Measurements from ENCODE around the gene CBLN3. TPM values are rescaled to one million over a fixed set of nuclear protein-coding genes. Genes with fewer than 3 reads are reported as not detected.
A peak's percentile ranks its signal among the peaks of the same experiment; 100 is the strongest.
"Not testable (repeated sequence)": the region's sequence is repeated elsewhere in the genome, so short reads cannot be mapped to it uniquely, and the experiment has no call there.

The CBLN3 gene
- 1 to 10 TPM; 1.7 to 3.4 (median 2.3) TPM for total RNA-seq

- peak within 1 kb of the TSS; percentile 62 to 86 (median 77) for H3K4me3 ChIP-seq (replicated peaks in 1 of 3)
- H3K4me1 ChIP-seq: peaks cover 28 to 29% of the 10 kb centered on the region in 2 donors
- DNase-seq: peak; percentile 92 to 93
- peaks cover 21% of the 10 kb centered on the region in 2 donors for H3K36me3 ChIP-seq
- intact Hi-C loops (cut with DNase I): loop anchor here (2.0 to 10.0 kb wide), 3 partner anchors 63 to 195 kb away; partner anchors contain the start of genes GMPR2 and NEDD8
- H3K27me3 ChIP-seq: no peaks in the 10 kb centered on the region
- TF ChIP-seq CTCF (IDR thresholded peaks at IDR 0.05) (peak in 1 of 6 experiments; percentile 3), POLR2A (IDR thresholded peaks at IDR 0.05) (peak; percentile 77 to 91)
- H3K27ac ChIP-seq: peak within 1 kb of the TSS; percentile 81 to 95 (median 91)
- H3K9me3 ChIP-seq: no peaks in the 10 kb centered on the region
- WGBS, 2 donors: 12 to 23% methylated on average over 13 to 18 of the region's 57 CpGs
These were observed at the start of gene CBLN3, which contains the start of gene KHNYN for GRCh38 chr14:24429395-24430142. CBLN3 (minus strand) TSS chr14:24429668; CDS start chr14:24429054, 614 bp downstream. KHNYN (plus strand) TSS chr14:24429954; CDS start chr14:24430731, 777 bp downstream.

GRCh38 chr14:24475261-24475660, 45.8 kb upstream of the CBLN3 start:
- Histone ChIP-seq H3K9me3 (no peaks in the 10 kb centered on the region), H3K27ac (no peak overlapping the region), H3K36me3 (no peaks in the 10 kb centered on the region), H3K4me1 (no peaks in the 10 kb centered on the region), H3K27me3 (no peaks in the 10 kb centered on the region), H3K4me3 (replicated peaks in 1 of 3) (no peak overlapping the region)
- intact Hi-C loops (cut with DNase I): no loop called here
- no peak for DNase-seq
- 86 to 96% methylated on average over 4 of the region's 4 CpGs for WGBS, 2 donors
- TF ChIP-seq POLR2A (IDR thresholded peaks at IDR 0.05): no peak

GRCh38 chr14:24473211-24473610, 43.7 kb upstream of the CBLN3 start:
- no peak for TF ChIP-seq CTCF (IDR thresholded peaks at IDR 0.05)
- Histone ChIP-seq H3K4me3 (replicated peaks in 1 of 3) (no peak overlapping the region), H3K36me3 (no peaks in the 10 kb centered on the region), H3K27me3 (no peaks in the 10 kb centered on the region), H3K9me3 (no peaks in the 10 kb centered on the region), H3K27ac (no peak overlapping the region), H3K4me1 (no peaks in the 10 kb centered on the region)
- DNase-seq: no peak
- WGBS, 2 donors: 20% methylated on average over 3 of the region's 12 CpGs; no CpG with 5 or more reads in 1 of the 2 donors
- intact Hi-C loops (cut with DNase I): no loop called here

GRCh38 chr14:24470450-24470849, 41.0 kb upstream of the CBLN3 start:
- DNase-seq; H3K4me1 ChIP-seq; H3K36me3 ChIP-seq; H3K27me3 ChIP-seq; H3K4me3 ChIP-seq (replicated peaks in 1 of 3); H3K27ac ChIP-seq; intact Hi-C loops (cut with DNase I); H3K9me3 ChIP-seq: not testable (repeated sequence)
- WGBS, 2 donors: 95 to 96% methylated on average over 2 of the region's 2 CpGs

- no peaks in the 10 kb centered on the region for H3K4me1 ChIP-seq
- H3K4me3 ChIP-seq (replicated peaks in 1 of 3): no peak overlapping the region
- no peaks in the 10 kb centered on the region for H3K9me3 ChIP-seq
- no peak for DNase-seq
- H3K36me3 ChIP-seq: no peaks in the 10 kb centered on the region
- H3K27me3 ChIP-seq: no peaks in the 10 kb centered on the region
- TF ChIP-seq POLR2A (IDR thresholded peaks at IDR 0.05) (no peak), CTCF (IDR thresholded peaks at IDR 0.05) (no peak)
- intact Hi-C loops (cut with DNase I): no loop called here
- H3K27ac ChIP-seq: no peak overlapping the region
- 92 to 93% methylated on average over 3 of the region's 3 CpGs for WGBS, 2 donors
These were observed 36.3 kb upstream of the CBLN3 start for GRCh38 chr14:24465805-24466204.

- Histone ChIP-seq H3K4me3 (replicated peaks in 1 of 3) (no peak overlapping the region), H3K27ac (no peak overlapping the region), H3K4me1 (no peaks in the 10 kb centered on the region), H3K9me3 (no peaks in the 10 kb centered on the region), H3K27me3 (no peaks in the 10 kb centered on the region), H3K36me3 (no peaks in the 10 kb centered on the region)
- intact Hi-C loops (cut with DNase I): no loop called here
- DNase-seq: no peak
- no peak for TF ChIP-seq POLR2A (IDR thresholded peaks at IDR 0.05)
- no peak for TF ChIP-seq CTCF (IDR thresholded peaks at IDR 0.05)
- WGBS, 2 donors: 96 to 98% methylated on average over 3 of the region's 3 CpGs
These were observed 35.9 kb upstream of the CBLN3 start for GRCh38 chr14:24465368-24465767.
